Bronchus fibroblast of lung (primary cell): ENCODE measurements around the gene GNAT1. TPM values are rescaled to one million over a fixed set of nuclear protein-coding genes. Genes with fewer than 3 reads are reported as not detected.

Source experiments
- total RNA-seq: library from RNA; depleted of rRNA; stranded (reverse); fragments of >200 nt; gene quantifications from 2 replicates; pipeline ENCODE4 v1.2.3, GENCODE V29; 2015

The GNAT1 gene
- total RNA-seq = not detected in 2 replicates

DNA sequence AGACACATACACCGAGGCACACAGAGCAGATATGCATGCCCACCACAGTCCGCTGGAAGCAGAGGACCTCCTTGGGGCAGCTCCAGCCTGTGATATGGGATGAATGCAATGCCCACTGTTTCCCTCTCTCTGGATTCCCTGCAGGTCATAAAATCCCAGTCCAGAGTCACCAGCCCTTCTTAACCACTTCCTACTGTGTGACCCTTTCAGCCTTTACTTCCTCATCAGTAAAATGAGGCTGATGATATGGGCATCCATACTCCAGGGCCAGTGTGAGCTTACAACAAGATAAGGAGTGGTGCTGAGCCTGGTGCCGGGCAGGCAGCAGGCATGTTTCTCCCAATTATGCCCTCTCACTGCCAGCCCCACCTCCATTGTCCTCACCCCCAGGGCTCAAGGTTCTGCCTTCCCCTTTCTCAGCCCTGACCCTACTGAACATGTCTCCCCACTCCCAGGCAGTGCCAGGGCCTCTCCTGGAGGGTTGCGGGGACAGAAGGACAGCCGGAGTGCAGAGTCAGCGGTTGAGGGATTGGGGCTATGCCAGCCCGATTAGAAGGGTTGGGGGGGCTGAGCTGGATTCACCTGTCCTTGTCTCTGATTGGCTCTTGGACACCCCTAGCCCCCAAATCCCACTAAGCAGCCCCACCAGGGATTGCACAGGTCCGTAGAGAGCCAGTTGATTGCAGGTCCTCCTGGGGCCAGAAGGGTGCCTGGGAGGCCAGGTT lies at the start of gene GNAT1:
GNAT1 (plus strand) TSS at position 675 of the 725 bp plus-strand sequence. CDS start 116 bp downstream, outside the sequence.

DNA sequence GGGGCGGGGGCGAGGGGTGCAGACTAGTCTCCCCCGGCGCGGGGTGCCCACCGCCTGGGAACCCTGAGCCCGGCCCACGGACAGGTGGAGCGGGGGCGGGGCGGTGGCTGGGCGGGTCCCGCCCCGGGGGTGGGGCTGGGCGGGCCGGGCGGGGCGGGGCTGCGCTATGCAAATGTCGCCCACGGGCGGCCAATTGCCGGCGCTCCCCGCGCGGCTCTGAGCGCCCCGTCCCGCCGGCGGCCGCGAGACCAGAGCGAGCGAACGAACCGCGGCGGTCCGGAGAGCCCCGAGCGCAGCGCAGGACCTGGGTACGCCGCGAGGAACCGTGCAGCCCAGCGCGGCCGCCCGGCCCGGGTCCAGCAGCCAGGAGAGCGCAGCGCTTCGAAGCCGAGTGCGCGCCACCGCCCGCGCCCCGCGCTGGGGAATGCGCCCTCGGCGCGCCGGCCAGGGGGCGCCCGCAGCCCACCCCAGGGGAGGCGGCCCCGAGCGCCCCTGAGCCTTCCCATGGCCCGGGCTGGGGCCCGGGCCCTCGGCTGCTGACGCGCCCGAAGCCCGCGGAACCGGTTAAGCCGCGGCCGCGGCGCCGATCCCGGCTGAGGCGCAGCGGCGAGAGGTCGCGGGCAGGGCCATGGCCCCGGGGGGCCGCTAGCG lies 36.4 kb upstream of the GNAT1 start, which contains the start of gene SEMA3F:
SEMA3F (plus strand) TSS at position 485 of the 651 bp plus-strand sequence. CDS start 4,299 bp downstream, outside the sequence.

DNA sequence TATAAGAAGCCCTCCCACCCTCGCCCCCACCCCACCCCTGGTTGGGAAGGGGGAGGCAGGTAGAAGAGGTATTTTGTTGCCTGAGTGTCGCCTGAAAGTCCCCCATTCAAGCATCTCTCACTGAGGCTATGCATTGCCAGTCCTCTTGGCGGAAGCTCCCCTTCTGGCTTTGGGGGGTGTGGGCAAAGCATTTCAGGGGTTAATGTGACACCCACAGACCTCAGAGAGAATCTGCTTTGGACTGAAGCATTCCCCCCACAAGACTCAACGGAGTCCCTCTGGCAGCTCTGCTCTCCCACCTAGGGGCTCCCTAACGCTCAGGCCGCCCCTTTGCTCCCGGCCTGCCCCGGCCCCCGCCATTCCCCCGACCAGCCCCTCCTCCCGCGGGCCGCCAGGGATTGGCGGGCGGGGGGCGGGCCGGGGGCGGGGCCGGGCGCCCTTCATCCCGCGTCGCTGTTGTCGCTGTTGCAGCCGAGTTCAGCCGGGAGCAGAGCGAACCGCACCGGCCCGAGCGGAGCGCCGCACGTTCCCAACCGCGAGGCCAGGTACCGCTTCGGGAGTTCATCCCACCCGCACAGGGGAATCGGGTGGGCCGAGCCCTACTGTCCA lies 13.5 kb downstream of the GNAT1 start, which contains the start of gene SLC38A3:
SLC38A3 (plus strand) TSS at position 468 of the 609 bp plus-strand sequence. CDS start 8,929 bp downstream, outside the sequence.

DNA sequence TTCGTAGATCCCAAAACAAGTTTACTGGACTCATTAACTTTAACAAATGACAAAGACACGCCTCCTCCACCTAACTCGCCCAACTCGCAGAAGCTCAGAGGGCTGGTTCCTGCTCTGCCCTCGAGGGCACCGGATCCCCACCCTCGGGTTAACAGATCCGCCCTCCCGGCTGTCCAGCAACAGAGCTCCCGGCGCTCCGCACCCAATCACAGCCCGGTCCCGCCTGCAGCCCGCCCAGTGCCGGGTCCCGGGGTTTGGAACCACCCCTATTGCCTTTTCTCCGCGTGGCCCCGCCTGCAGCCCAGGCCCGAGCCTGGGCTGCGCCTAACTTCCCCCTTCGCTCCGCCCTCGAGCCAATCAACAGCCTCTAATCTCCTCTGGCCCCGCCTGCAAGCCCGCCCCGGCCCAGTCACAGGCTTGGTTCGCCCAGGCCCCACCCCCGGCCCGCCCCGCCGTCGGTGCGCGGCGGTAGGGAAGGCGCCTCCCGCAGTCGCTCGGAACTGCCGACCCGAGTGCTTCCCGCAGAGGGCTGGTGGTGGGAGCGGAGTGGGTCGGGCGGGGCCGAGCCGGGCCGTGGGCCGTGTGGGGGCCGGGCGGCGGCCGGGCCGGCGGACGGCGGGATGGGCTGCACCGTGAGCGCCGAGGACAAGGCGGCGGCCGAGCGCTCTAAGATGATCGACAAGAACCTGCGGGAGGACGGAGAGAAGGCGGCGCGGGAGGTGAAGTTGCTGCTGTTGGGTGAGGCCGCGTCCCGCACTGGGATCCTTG lies 44.5 kb downstream of the GNAT1 start, which contains the start of gene GNAI2:
GNAI2 (plus strand) TSS at position 489 of the 768 bp plus-strand sequence; CDS start at position 621, 132 bp downstream.

Other genes starting within 250 kb of the GNAT1 start
- 46.5 and 58.2 TPM in 2 replicates for gene RBM5, start 102.7 kb upstream of the GNAT1 start, total RNA-seq
- 40.2 and 41.5 TPM in 2 replicates for gene SEMA3F, start 36.3 kb upstream of the GNAT1 start, total RNA-seq
- gene SLC38A3, start 13.7 kb downstream of the GNAT1 start, total RNA-seq = 0.30 TPM in 1 of 2 replicates, not detected in the other
- 314 and 324 TPM in 2 replicates for gene GNAI2, start 44.6 kb downstream of the GNAT1 start, total RNA-seq
- 14.3 and 15.3 TPM in 2 replicates for gene SEMA3B, start 77.5 kb downstream of the GNAT1 start, total RNA-seq
- not detected in 2 replicates for gene LSMEM2, start 87.5 kb downstream of the GNAT1 start, total RNA-seq
- 95.1 and 101 TPM in 2 replicates for gene IFRD2, start 100.8 kb downstream of the GNAT1 start, total RNA-seq
- 3.9 and 4.8 TPM in 2 replicates for gene HYAL3, start 107.8 kb downstream of the GNAT1 start, total RNA-seq
- gene NAA80, start 107.8 kb downstream of the GNAT1 start, total RNA-seq = 21.7 and 23.7 TPM in 2 replicates
- 3.1 and 3.4 TPM in 2 replicates for gene HYAL1, start 112.0 kb downstream of the GNAT1 start, total RNA-seq
- gene HYAL2, start 131.1 kb downstream of the GNAT1 start, total RNA-seq = 82.4 and 84.6 TPM in 2 replicates
- gene TUSC2, start 136.6 kb downstream of the GNAT1 start, total RNA-seq = 27.6 and 39.3 TPM in 2 replicates
- 36.3 and 38.7 TPM in 2 replicates for gene RASSF1, start 149.2 kb downstream of the GNAT1 start, total RNA-seq
- 0.34 and 1.3 TPM in 2 replicates for gene ZMYND10, start 154.1 kb downstream of the GNAT1 start, total RNA-seq
- gene NPRL2, start 159.2 kb downstream of the GNAT1 start, total RNA-seq = 25.1 and 27.9 TPM in 2 replicates
- gene CYB561D2, start 159.3 kb downstream of the GNAT1 start, total RNA-seq = 30.3 and 31.9 TPM in 2 replicates
- 52.5 and 56.2 TPM in 2 replicates for gene TMEM115, start 167.9 kb downstream of the GNAT1 start, total RNA-seq